Ovary (tissue), 3 donors: Measurements from ENCODE around the gene ALDH9A1.

ENCODE experiments used
- EP300 ChIP-seq: sonication (generic); formaldehyde crosslinking; IDR thresholded peaks from one replicate; pipeline ENCODE4 v1.6.1; 2017; ENCODE audit warnings: antibody characterized with exemption
- POLR2A ChIP-seq: fragments of 450-650 bp; IDR thresholded peaks from one replicate; pipeline ENCODE4 v1.6.1; 2017; ENCODE audit warnings: antibody characterized with exemption, mild to moderate bottlenecking, moderate library complexity
- TF ChIP-seq, protein P1 (sequence below), 3 donors: fragments of 450-650 bp in 2 of 3; fragments of 200-600 bp in 1 of 3; IDR thresholded peaks; one replicate each; pipeline versions ENCODE4 v1.5.1 to v1.8.0; 2016 to 2022; ENCODE audit warnings: antibody characterized with exemption in 3 of 3, mild to moderate bottlenecking in 1 of 3
- donor health status: DM: no; HTN: no; CAD: no.

DNA sequence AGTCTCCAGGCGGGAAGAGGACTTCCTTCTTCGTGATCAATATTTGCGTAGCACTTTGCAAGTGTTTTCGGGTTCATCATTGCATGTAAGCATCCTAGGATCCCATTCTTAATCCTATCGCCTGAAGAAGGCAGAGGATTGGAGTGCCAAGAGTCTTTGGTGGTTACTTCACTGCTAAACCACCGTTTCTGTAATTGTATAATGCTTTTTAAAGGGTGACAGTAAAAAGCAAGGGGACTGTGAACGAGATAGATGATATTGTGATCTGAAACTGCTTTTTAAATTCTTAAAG, 345 bp upstream of the ALDH9A1 start:
- TF ChIP-seq, protein P1, sequence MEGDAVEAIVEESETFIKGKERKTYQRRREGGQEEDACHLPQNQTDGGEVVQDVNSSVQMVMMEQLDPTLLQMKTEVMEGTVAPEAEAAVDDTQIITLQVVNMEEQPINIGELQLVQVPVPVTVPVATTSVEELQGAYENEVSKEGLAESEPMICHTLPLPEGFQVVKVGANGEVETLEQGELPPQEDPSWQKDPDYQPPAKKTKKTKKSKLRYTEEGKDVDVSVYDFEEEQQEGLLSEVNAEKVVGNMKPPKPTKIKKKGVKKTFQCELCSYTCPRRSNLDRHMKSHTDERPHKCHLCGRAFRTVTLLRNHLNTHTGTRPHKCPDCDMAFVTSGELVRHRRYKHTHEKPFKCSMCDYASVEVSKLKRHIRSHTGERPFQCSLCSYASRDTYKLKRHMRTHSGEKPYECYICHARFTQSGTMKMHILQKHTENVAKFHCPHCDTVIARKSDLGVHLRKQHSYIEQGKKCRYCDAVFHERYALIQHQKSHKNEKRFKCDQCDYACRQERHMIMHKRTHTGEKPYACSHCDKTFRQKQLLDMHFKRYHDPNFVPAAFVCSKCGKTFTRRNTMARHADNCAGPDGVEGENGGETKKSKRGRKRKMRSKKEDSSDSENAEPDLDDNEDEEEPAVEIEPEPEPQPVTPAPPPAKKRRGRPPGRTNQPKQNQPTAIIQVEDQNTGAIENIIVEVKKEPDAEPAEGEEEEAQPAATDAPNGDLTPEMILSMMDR (IDR thresholded peaks at IDR 0.05), result no peak
- TF ChIP-seq EP300 (no peak), POLR2A (no peak)
